Epithelial cell of esophagus (primary cell): ENCODE results near the gene JAK2.
"Not testable (repeated sequence)": the region's sequence is repeated elsewhere in the genome, so short reads cannot be mapped to it uniquely, and the experiment has no call there.

Source experiments
- DNase-seq: peaks from one replicate; pipeline ENCODE4 v3.0.0; 2010; ENCODE audit warnings: low read depth
- H3K4me3 ChIP-seq: 2 replicates; pipeline ENCODE4 v1.5.1; 2011; ENCODE audit warnings: mild to moderate bottlenecking, low read length, control low read depth
- CTCF ChIP-seq: IDR thresholded peaks from 2 replicates; pipeline ENCODE4 v1.5.1; 2011; ENCODE audit warnings: low read depth, mild to moderate bottlenecking, low read length, control low read depth, inconsistent platforms; ENCODE audit not compliant: insufficient read depth; ENCODE audit errors: missing control alignments

Gene JAK2

GRCh38 chr9:4984621-4985385 lies at the start of gene JAK2:
Gene JAK2, plus strand, starts transcription at chr9:4985272. Its CDS starts 36,716 bp downstream, at chr9:5021988.
- peak; percentile 27 for TF ChIP-seq CTCF
- DNase-seq = peak; percentile 96
- peak within 1 kb of the TSS; percentile 73 for H3K4me3 ChIP-seq

- H3K4me3 ChIP-seq = no peak overlapping the region
- TF ChIP-seq CTCF = no peak
- DNase-seq = no peak
Measured at GRCh38 chr9:4936277-4936676, 48.8 kb upstream of the JAK2 start.

GRCh38 chr9:4936823-4937222 lies 48.2 kb upstream of the JAK2 start:
- no peak for DNase-seq
- H3K4me3 ChIP-seq = no peak overlapping the region
- TF ChIP-seq CTCF = no peak

- DNase-seq = no peak
- no peak for TF ChIP-seq CTCF
- H3K4me3 ChIP-seq = no peak overlapping the region
Measured at GRCh38 chr9:4937446-4937845, 47.6 kb upstream of the JAK2 start.

GRCh38 chr9:4938496-4938895 lies 46.6 kb upstream of the JAK2 start:
- no peak for DNase-seq
- no peak overlapping the region for H3K4me3 ChIP-seq
- TF ChIP-seq CTCF = no peak

- no peak for TF ChIP-seq CTCF
- H3K4me3 ChIP-seq = no peak overlapping the region
- DNase-seq = peak; percentile 16
Measured at GRCh38 chr9:4939118-4939561, 45.9 kb upstream of the JAK2 start.

GRCh38 chr9:4942042-4942691 lies 42.9 kb upstream of the JAK2 start:
- not testable (repeated sequence) for H3K4me3 ChIP-seq
- peak; percentile 36 for DNase-seq
